SU-DHL-6 (cell line): Measurements from ENCODE around the gene WDSUB1.

Experiments
- H2AFZ ChIP-seq: fragments of 200-600 bp; sonication (generic); 2 replicates; pipeline ENCODE4 v1.6.1; 2014; ENCODE audit warnings: low read depth, mild to moderate bottlenecking, moderate library complexity, mixed read lengths, antibody characterized with exemption, low read length; ENCODE audit not compliant: severe bottlenecking
- H3F3A ChIP-seq: fragments of 200-600 bp; shearing (Covaris generic); 2 replicates; pipeline ENCODE4 v1.6.0; 2016; ENCODE audit warnings: antibody characterized with exemption, mild to moderate bottlenecking; ENCODE audit not compliant: insufficient read depth
- H3K27ac ChIP-seq: fragments of 200-600 bp; sonication (generic); 2 replicates; pipeline ENCODE4 v1.5.1; 2016; ENCODE audit warnings: low read depth, mild to moderate bottlenecking, low read length, moderate library complexity, mixed read lengths
- H3K27me3 ChIP-seq: fragments of 200-600 bp; sonication (generic), shearing (Covaris generic); 2 replicates; pipeline ENCODE4 v1.6.0; 2014; ENCODE audit warnings: mild to moderate bottlenecking, low read length
- H3K36me3 ChIP-seq: fragments of 200-600 bp; sonication (generic); 2 replicates; pipeline ENCODE4 v1.6.1; 2014; ENCODE audit warnings: mild to moderate bottlenecking, low read length, mixed read lengths
- H3K4me2 ChIP-seq: fragments of 300-600, 200-600 bp; shearing (Covaris generic), sonication (generic); 2 replicates; pipeline ENCODE4 v1.6.0; 2014; ENCODE audit warnings: low read length, low read depth, mild to moderate bottlenecking; ENCODE audit not compliant: poor library complexity, severe bottlenecking
- H3K4me3 ChIP-seq: fragments of 200-600 bp; sonication (generic); 2 replicates; pipeline ENCODE4 v1.5.1; 2014; ENCODE audit warnings: antibody characterized with exemption, low read length, mild to moderate bottlenecking, mixed read lengths; ENCODE audit not compliant: insufficient read depth, poor library complexity, severe bottlenecking
- H3K79me2 ChIP-seq: fragments of 200-600 bp; sonication (generic); 2 replicates; pipeline ENCODE4 v1.6.1; 2014; ENCODE audit warnings: mild to moderate bottlenecking, low read length, moderate library complexity; ENCODE audit not compliant: insufficient read depth
- H3K9ac ChIP-seq: fragments of 200-600 bp; sonication (generic); 2 replicates; pipeline ENCODE4 v1.7.0; 2014; ENCODE audit warnings: mild to moderate bottlenecking, low read length
- H3K9me2 ChIP-seq: fragments of 200-600 bp; sonication (generic); replicated peaks from 2 replicates; pipeline ENCODE4 v1.6.1; 2014; ENCODE audit warnings: low read length; ENCODE audit not compliant: insufficient read depth
- H3K9me3 ChIP-seq: fragments of 200-600 bp; sonication (generic); 2 replicates; pipeline ENCODE4 v1.6.1; 2014; ENCODE audit warnings: low read length, mixed read lengths; ENCODE audit not compliant: insufficient read depth
- H4K20me1 ChIP-seq: fragments of 200-600 bp; sonication (generic); 2 replicates; pipeline ENCODE4 v1.6.1; 2014; ENCODE audit warnings: low read depth, mild to moderate bottlenecking, antibody characterized with exemption, low read length, moderate library complexity, mixed read lengths
- EZH2phosphoT487 ChIP-seq: fragments of 200-600 bp; sonication (generic), shearing (Covaris generic); conservative IDR thresholded peaks from 2 replicates; pipeline ENCODE4 v1.6.1; 2018; ENCODE audit warnings: mild to moderate bottlenecking, antibody characterized with exemption, low read length, moderate library complexity, mixed read lengths
- TF ChIP-seq, protein P1 (sequence below): fragments of 200-600 bp; sonication (generic); IDR thresholded peaks from one replicate; pipeline ENCODE4 v1.5.1; 2017; ENCODE audit warnings: antibody characterized with exemption, mild to moderate bottlenecking, low read length, moderate library complexity; ENCODE audit not compliant: insufficient read depth, poor library complexity, severe bottlenecking

Gene WDSUB1

GRCh38 chr2:159227467-159227866, 59.0 kb downstream of the WDSUB1 start:
- TF ChIP-seq, protein P1, sequence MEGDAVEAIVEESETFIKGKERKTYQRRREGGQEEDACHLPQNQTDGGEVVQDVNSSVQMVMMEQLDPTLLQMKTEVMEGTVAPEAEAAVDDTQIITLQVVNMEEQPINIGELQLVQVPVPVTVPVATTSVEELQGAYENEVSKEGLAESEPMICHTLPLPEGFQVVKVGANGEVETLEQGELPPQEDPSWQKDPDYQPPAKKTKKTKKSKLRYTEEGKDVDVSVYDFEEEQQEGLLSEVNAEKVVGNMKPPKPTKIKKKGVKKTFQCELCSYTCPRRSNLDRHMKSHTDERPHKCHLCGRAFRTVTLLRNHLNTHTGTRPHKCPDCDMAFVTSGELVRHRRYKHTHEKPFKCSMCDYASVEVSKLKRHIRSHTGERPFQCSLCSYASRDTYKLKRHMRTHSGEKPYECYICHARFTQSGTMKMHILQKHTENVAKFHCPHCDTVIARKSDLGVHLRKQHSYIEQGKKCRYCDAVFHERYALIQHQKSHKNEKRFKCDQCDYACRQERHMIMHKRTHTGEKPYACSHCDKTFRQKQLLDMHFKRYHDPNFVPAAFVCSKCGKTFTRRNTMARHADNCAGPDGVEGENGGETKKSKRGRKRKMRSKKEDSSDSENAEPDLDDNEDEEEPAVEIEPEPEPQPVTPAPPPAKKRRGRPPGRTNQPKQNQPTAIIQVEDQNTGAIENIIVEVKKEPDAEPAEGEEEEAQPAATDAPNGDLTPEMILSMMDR = no peak
- TF ChIP-seq EZH2phosphoT487 = no peak
- Histone ChIP-seq H3K9me2 (no peaks in the 10 kb centered on the region), H2AFZ (no peak overlapping the region), H3K27ac (no peak overlapping the region), H3F3A (no peaks in the 10 kb centered on the region), H3K79me2 (no peaks in the 10 kb centered on the region), H3K9me3 (no peaks in the 10 kb centered on the region), H3K4me3 (no peak overlapping the region), H3K27me3 (no peaks in the 10 kb centered on the region), H3K36me3 (no peaks in the 10 kb centered on the region), H4K20me1 (no peaks in the 10 kb centered on the region), H3K4me2 (no peak overlapping the region), H3K9ac (no peak overlapping the region)

DNA sequence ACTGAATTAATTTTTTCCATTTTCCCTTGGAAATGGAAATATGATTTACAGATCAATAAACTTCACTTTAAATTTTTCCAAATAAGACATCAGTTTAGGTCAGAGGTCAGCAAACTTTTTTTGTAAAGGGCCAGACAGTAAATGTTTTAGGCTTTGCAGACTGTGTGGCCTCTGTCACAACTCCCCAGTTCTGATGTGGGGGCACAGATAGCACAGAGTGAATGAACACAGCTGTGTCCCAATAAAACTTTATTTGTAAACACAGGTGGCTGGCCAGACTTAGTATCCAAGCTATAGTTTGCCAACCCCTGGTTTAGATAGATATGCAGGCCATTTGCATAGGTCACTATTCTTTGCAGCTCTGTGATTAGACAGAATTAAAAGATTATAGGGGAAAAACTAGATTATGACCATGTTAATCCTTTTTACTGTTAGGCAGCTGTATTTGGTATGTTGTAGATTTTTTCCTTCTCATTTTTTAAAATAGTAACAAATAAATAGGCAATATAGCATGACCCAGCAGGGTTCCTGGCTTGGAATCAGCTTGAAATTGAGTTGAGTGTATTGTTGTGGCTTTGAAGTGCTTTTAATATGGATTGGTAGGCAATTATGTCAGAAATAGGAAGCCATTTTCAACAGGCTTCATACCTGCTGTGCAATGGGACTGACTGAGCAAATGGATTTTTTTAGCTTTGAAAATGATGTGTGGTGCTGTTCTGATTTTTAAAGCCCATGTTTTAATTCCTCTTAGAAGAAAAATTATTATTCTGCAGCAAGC, 59.7 kb downstream of the WDSUB1 start:
- no peaks in the 10 kb centered on the region for H3K9me2 ChIP-seq
- no peak overlapping the region for H2AFZ ChIP-seq
- no peak overlapping the region for H3K27ac ChIP-seq
- H3K79me2 ChIP-seq = no peaks in the 10 kb centered on the region
- no peaks in the 10 kb centered on the region for H3K27me3 ChIP-seq
- no peak overlapping the region for H3K4me3 ChIP-seq
- no peak overlapping the region for H3K4me2 ChIP-seq
- H3K36me3 ChIP-seq = no peaks in the 10 kb centered on the region
- H3F3A ChIP-seq = no peaks in the 10 kb centered on the region
- H3K9me3 ChIP-seq = no peaks in the 10 kb centered on the region
- TF ChIP-seq, protein P1 = no peak
- no peak for TF ChIP-seq EZH2phosphoT487
- H4K20me1 ChIP-seq = no peaks in the 10 kb centered on the region
- no peak overlapping the region for H3K9ac ChIP-seq

DNA sequence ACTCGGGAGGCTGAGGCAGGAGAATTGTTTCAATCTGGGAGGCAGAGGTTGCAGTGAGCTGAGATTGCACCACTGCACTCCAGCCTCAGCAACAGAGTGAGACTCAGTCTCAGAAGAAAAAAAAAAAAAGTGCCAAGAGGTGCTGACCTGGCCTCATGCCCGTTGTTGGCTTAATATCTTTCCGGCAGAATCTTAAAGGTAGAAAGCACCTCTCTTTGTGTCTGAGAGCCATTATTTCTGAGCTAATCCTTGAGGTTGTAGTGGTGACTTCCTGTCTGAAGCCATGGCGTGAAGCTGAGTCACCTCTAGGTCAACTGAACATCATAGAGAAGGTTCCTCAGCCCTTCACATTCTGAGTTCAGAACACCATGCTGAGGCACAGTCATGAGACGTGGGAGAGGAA, 60.4 kb downstream of the WDSUB1 start:
- Histone ChIP-seq H2AFZ (no peak overlapping the region), H3K36me3 (no peaks in the 10 kb centered on the region), H3K9me2 (no peaks in the 10 kb centered on the region), H3K4me2 (no peak overlapping the region), H3K9me3 (no peaks in the 10 kb centered on the region), H3K4me3 (no peak overlapping the region), H3K27me3 (no peaks in the 10 kb centered on the region), H3K27ac (no peak overlapping the region), H3K79me2 (no peaks in the 10 kb centered on the region), H4K20me1 (no peaks in the 10 kb centered on the region), H3K9ac (no peak overlapping the region), H3F3A (no peaks in the 10 kb centered on the region)
- TF ChIP-seq, protein P1 = no peak
- TF ChIP-seq EZH2phosphoT487 = no peak
